Muscle layer of colon (tissue), 2 donors: ENCODE results near the gene ADCY3.

Source experiments
- H3K27ac ChIP-seq: one replicate; pipeline ENCODE4 v1.7.0; 2013; ENCODE audit warnings: low read depth, mild to moderate bottlenecking, low read length, moderate library complexity
- H3K27me3 ChIP-seq, 2 donors: one replicate each; pipeline ENCODE4 v1.7.0; 2013; ENCODE audit warnings: low read length in 2 of 2, mild to moderate bottlenecking in 2 of 2; ENCODE audit not compliant: insufficient read depth in 2 of 2, control insufficient read depth in 1 of 2
- H3K36me3 ChIP-seq: one replicate; pipeline ENCODE4 v1.7.0; 2013; ENCODE audit warnings: mild to moderate bottlenecking, low read length; ENCODE audit not compliant: insufficient read depth
- H3K4me1 ChIP-seq: one replicate; pipeline ENCODE4 v1.7.0; 2013; ENCODE audit warnings: mild to moderate bottlenecking, low read length; ENCODE audit not compliant: insufficient read depth
- H3K4me3 ChIP-seq, 2 donors: one replicate each; pipeline ENCODE4 v1.7.0; 2013; ENCODE audit warnings: low read length in 2 of 2, low read depth in 1 of 2, mild to moderate bottlenecking in 1 of 2, moderate library complexity in 1 of 2
- H3K9ac ChIP-seq: one replicate; pipeline ENCODE4 v1.7.0; 2013; ENCODE audit warnings: low read length
- H3K9me3 ChIP-seq: one replicate; pipeline ENCODE4 v1.7.0; 2013; ENCODE audit warnings: mild to moderate bottlenecking, low read length
- donor health status: abdominal sarcoma.
- donor health status: Adenocarcinoma of cecum.

The ADCY3 gene

DNA sequence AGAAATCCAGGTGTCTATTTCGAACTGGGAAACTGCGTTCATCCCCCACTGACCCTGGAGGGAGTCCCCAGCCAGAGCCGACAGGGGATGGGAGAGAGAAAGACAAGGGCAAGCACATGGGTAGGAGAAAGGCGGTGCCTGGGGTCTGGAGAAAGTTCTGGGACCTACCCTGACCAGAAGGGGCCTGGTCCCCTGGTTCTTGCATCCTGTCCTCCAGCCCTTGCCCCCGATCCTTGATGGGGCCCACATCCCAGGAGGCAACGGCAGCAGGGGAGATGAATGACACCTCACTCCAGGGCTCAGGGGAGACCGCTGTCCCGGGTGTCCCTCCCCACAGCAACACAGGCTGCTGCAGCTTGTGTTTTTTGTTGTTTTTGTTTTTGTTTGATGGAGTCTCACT, 4.9 kb downstream of the ADCY3 start:
- no peak overlapping the region for H3K9ac ChIP-seq
- no peaks in the 10 kb centered on the region for H3K9me3 ChIP-seq
- no peak overlapping the region for H3K27ac ChIP-seq
- no peak overlapping the region for H3K4me3 ChIP-seq
- H3K27me3 ChIP-seq = no peaks in the 10 kb centered on the region
- H3K4me1 ChIP-seq = no peaks in the 10 kb centered on the region
- no peaks in the 10 kb centered on the region for H3K36me3 ChIP-seq

DNA sequence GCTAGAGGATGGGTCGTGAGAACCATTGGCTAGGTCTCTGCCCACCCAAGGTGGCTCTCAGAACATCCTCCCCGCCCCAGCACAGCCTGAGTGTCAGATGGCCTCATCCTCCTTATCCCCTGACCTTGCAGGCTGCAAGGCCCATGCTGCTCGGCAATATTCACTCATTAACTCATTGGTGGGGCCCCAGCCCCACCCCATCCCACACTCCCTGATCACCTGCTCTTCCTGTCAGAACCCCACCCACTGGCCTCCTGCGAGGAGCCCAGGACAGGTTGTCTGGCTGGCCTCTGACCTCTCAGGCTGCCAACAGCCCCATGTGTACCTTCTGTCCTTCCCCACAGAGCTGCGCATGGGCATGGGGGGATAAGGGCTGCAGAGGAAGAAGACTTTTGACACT, 5.3 kb downstream of the ADCY3 start:
- no peaks in the 10 kb centered on the region for H3K36me3 ChIP-seq
- no peaks in the 10 kb centered on the region for H3K27me3 ChIP-seq
- H3K9me3 ChIP-seq = no peaks in the 10 kb centered on the region
- H3K9ac ChIP-seq = no peak overlapping the region
- no peak overlapping the region for H3K27ac ChIP-seq
- H3K4me3 ChIP-seq = no peak overlapping the region
- no peaks in the 10 kb centered on the region for H3K4me1 ChIP-seq

DNA sequence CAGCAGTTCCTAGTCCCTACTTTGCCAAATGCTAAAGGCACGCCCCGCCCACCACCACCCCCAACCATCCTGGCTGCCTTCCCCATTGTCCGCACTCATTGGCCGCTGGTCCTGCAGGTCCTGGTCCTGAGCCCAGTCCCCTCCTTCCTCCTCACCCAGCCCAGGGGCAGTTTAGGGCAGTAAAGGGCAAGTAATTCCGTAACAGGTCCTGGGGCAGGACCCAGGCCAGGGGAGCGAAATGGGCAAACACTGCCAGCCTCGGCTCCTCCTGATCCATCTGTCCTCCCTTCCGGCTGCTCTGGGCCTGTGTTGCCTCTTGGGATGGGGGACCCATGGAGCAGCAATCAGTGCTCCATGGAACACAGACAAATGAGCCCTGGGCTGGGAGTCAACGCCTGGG, 6.1 kb downstream of the ADCY3 start:
- Histone ChIP-seq H3K36me3 (no peaks in the 10 kb centered on the region), H3K9me3 (no peaks in the 10 kb centered on the region), H3K4me1 (no peaks in the 10 kb centered on the region), H3K9ac (no peak overlapping the region), H3K27me3 (no peaks in the 10 kb centered on the region), H3K4me3 (no peak overlapping the region), H3K27ac (no peak overlapping the region)

DNA sequence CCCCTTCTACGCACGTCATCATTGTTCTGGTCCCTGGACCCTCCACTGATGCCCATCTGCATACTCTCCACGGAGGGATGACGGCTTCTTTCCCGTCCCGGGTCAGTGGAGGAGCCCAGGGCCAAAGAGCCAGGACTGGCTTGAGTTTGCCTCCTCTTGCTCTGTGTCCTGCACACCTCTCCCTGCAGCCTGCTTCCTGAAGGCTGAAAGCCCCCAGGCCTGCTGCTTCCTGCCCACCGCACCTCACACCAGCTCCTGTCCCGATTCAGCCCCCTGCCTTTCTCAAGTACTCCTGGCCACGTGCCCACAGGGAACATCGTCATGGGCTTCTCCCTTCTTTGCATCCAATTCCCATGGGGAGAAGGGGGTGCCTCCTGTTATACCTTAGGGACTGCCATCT, 7.1 kb downstream of the ADCY3 start:
- Histone ChIP-seq H3K36me3 (no peaks in the 10 kb centered on the region), H3K9me3 (no peaks in the 10 kb centered on the region), H3K4me1 (no peaks in the 10 kb centered on the region), H3K27me3 (no peaks in the 10 kb centered on the region), H3K27ac (no peak overlapping the region), H3K4me3 (no peak overlapping the region), H3K9ac (no peak overlapping the region)

DNA sequence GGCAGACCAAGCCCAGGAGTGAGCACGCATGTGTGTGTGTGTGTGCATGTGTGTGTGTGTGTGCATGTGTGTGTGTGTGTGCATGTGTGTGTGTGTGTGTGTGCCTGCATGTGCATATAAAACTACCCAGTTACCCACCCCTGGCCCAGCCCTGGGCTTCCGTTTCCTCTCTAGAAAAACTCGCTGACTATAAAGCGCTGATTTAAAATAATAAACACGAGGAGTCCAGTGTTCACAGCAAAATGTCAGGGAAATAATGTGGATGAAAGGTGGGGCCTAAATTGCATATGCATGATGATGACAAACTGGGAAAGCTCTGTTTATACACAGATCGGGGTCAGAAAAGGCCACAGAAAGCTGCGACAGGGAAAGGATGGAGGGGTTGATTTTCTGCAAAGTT, 7.5 kb downstream of the ADCY3 start:
- Histone ChIP-seq H3K4me3 (no peak overlapping the region), H3K4me1 (no peaks in the 10 kb centered on the region), H3K9me3 (no peaks in the 10 kb centered on the region), H3K36me3 (no peaks in the 10 kb centered on the region), H3K27ac (no peak overlapping the region), H3K27me3 (no peaks in the 10 kb centered on the region), H3K9ac (no peak overlapping the region)

DNA sequence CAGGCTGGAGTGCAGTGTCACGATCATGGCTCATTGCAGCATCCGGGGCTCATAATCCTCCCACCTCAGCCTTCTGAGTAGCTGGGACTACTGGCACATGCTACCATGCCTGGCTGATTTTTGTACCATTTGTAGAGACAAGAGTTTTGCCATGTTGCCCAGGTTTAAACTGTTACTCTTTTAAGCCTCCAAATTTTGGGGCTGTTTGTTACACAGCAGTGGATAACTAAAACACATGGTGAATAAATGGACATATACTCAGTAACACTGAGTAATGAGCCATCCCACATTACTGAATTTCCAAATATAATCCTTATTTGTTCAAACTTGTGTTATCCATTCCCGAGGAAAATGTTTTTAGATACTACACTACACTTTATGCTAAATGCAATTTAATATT, 9.8 kb downstream of the ADCY3 start:
- no peaks in the 10 kb centered on the region for H3K9me3 ChIP-seq
- no peaks in the 10 kb centered on the region for H3K27me3 ChIP-seq
- no peaks in the 10 kb centered on the region for H3K36me3 ChIP-seq
- H3K4me3 ChIP-seq = no peak overlapping the region
- H3K4me1 ChIP-seq = no peaks in the 10 kb centered on the region
- H3K9ac ChIP-seq = no peak overlapping the region
- H3K27ac ChIP-seq = no peak overlapping the region

DNA sequence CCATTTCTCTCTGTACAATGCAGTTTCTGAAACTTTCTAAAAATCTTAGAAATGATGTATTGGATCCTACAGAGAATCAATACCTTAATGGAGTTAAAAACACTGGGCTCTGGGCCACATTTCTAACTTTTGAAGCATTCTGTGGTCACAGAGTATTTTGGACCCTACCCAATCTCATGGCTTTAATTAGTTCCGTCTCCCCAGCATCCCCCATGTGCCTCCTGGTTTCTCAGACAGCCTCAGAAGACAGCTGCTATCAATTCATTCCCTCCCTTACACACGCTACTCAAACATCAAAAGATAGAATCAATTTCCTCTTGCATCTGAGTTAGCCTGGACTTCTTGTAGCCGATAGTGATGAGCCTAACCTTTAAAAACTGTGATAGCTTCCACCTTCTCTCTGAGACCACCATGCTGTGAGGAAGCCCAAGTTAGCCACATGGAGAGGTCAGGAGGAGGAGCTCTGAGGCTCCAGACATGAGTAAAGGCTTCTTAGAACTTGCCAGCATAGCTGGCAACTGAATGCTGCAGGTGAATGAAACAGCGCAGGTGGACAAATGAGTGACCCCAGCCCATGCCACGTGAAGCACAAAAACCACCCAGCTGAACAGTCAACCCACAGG, 10.4 kb downstream of the ADCY3 start:
- H3K36me3 ChIP-seq = no peaks in the 10 kb centered on the region
- no peaks in the 10 kb centered on the region for H3K27me3 ChIP-seq
- H3K4me1 ChIP-seq = no peaks in the 10 kb centered on the region
- no peak overlapping the region for H3K4me3 ChIP-seq
- H3K9ac ChIP-seq = no peak overlapping the region
- H3K27ac ChIP-seq = no peak overlapping the region
- no peaks in the 10 kb centered on the region for H3K9me3 ChIP-seq

DNA sequence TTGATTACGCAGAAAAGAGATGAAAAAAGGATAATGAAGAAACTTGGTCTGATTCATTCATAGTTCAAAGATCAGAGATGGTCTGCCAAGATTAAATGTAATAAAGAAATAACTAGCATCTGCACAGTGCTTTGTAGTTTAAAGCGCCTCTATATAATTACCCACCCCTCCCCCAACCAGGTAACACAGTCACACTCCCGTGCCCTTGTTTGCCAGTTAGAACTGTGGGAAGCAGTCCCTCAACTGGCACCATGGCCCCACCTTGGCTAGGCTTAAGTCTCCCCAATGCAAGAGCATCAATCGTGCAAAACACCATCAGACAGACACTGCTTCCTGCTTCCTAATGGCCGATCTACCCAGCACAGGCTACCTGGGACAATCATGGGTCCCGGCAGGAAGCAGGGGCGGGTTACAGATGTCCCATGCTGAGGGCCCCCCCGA, 11.6 kb downstream of the ADCY3 start:
- no peak overlapping the region for H3K4me3 ChIP-seq

DNA sequence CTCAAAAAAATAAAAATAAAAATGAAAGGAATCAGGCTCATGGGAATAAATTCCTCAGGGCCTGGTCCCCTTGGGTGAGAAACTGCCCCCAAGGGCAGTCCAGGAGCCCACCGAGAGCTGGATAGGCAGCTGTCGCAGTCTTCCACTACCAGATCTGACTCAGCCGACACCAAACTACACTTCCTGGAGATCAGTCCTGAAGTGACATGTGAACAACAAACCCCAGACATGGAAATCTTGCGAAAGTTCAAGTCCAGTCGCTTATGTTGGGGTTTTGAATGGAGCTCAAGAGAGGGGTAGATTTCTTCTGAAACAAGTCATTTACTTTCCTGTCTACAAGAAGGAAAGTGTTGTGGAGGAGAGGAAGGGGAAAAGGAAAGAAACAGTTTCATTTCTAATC, 12.9 kb downstream of the ADCY3 start:
- H3K9me3 ChIP-seq = no peaks in the 10 kb centered on the region
- no peak overlapping the region for H3K9ac ChIP-seq
- no peak overlapping the region for H3K4me3 ChIP-seq
- no peaks in the 10 kb centered on the region for H3K27me3 ChIP-seq
- no peaks in the 10 kb centered on the region for H3K36me3 ChIP-seq
- no peak overlapping the region for H3K27ac ChIP-seq
- H3K4me1 ChIP-seq = no peaks in the 10 kb centered on the region

More for the DNA sequence above, 11.6 kb downstream of the ADCY3 start:
- no peaks in the 10 kb centered on the region for H3K27me3 ChIP-seq
- H3K36me3 ChIP-seq = no peaks in the 10 kb centered on the region
- H3K9me3 ChIP-seq = no peaks in the 10 kb centered on the region
- no peaks in the 10 kb centered on the region for H3K4me1 ChIP-seq
- H3K9ac ChIP-seq = no peak overlapping the region
- no peak overlapping the region for H3K27ac ChIP-seq

DNA sequence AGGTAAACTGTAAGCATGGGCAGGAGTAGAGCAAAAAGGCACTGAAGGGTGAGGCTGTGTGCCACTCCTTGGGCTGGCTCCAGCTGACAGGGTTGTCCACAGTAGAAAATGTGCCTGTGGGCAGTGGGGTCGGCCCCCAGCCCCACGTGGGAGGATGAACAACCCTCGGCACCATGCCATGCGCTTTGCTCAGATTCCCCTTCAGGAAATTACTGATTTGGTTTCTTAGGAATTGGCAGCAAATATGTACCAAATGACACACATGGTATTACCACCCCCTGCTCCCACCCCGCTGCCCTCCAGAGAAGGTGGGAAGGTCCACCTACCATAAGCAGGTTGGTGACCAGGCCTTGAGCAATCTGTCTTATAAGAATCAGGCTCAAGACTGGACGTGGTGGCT, 13.6 kb downstream of the ADCY3 start:
- Histone ChIP-seq H3K27me3 (no peaks in the 10 kb centered on the region), H3K27ac (no peak overlapping the region), H3K4me3 (no peak overlapping the region), H3K9me3 (no peaks in the 10 kb centered on the region), H3K4me1 (no peaks in the 10 kb centered on the region), H3K9ac (no peak overlapping the region), H3K36me3 (no peaks in the 10 kb centered on the region)

DNA sequence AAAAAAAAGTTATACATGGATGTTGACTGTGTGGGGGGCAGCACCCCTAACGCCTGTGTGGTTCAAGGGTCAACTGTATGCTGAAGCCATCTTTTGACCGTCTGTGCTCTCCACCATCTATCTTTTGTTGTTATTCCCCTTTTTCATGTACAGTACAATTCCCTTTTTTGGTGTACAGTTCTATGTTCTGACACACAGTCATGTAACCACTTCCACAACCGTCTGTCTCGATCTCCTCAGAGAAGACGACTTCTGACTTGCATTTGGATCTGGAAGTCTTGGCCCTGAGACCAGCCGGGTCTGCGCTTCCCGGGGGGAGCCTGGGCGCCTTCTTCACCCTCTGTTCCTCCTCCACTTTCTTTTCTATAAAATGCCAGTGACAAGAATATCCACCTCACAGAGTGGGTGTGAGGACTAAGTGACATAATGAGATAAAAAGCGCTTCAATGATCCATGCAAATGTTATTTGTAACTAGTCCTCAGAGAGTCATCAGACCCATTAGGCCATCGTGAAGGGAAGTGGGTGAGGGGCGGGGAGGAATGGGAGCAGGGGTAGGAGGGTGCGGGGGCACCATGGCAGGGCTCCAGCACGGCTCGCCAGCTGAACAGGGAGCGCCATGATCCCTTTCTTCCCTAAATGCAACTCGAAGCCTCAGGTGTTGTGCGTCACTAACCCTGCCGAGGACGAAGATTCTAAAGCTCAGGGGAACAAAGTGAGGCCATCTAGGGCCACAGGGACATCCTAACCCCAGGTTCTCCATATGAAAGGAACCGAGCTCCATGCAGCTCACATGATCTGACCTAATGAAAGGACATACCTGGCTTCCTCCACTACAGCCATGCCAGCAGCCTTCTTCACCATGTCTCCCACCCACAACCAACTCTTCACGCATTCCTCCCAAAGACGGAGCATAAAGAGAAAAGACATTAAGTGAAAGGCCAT, 16.6 kb downstream of the ADCY3 start:
- Histone ChIP-seq H3K36me3 (no peaks in the 10 kb centered on the region), H3K4me1 (no peaks in the 10 kb centered on the region), H3K4me3 (no peak overlapping the region), H3K9ac (no peak overlapping the region), H3K9me3 (no peaks in the 10 kb centered on the region), H3K27ac (no peak overlapping the region), H3K27me3 (no peaks in the 10 kb centered on the region)
